GM18498 (cell line): ENCODE results near the gene IL1R2.
A peak's percentile ranks its signal among the peaks of the same experiment; 100 is the strongest.
"Not testable (repeated sequence)": the region's sequence is repeated elsewhere in the genome, so short reads cannot be mapped to it uniquely, and the experiment has no call there.

ENCODE experiments used
- ATAC-seq: cut with Tn5 transposase; IDR thresholded peaks from one replicate; pipeline ENCODE4 v1.9.1; 2021; ENCODE audit warnings: mild to moderate bottlenecking, moderate library complexity; ENCODE audit not compliant: unreplicated experiment

IL1R2 gene

GRCh38 chr2:102058293-102058833 is 66.6 kb downstream of the IL1R2 start:
- ATAC-seq: no peak

- no peak for ATAC-seq
These were observed 67.4 kb downstream of the IL1R2 start for GRCh38 chr2:102059151-102059550.

GRCh38 chr2:102060047-102060446 is 68.3 kb downstream of the IL1R2 start:
- no peak for ATAC-seq

GRCh38 chr2:102060792-102061191 is 69.0 kb downstream of the IL1R2 start:
- ATAC-seq: no peak

- no peak for ATAC-seq
These were observed 69.5 kb downstream of the IL1R2 start for GRCh38 chr2:102061286-102061699.

- ATAC-seq: no peak
These were observed 70.4 kb downstream of the IL1R2 start for GRCh38 chr2:102061962-102062795.

- no peak for ATAC-seq
These were observed 71.0 kb downstream of the IL1R2 start for GRCh38 chr2:102062802-102063201.

- ATAC-seq: no peak
These were observed 71.7 kb downstream of the IL1R2 start for GRCh38 chr2:102063487-102063911.

- ATAC-seq: peak; percentile 56
These were observed 72.3 kb downstream of the IL1R2 start for GRCh38 chr2:102063941-102064678.

GRCh38 chr2:102064679-102065674 is 73.2 kb downstream of the IL1R2 start:
- no peak for ATAC-seq

- no peak for ATAC-seq
These were observed 74.0 kb downstream of the IL1R2 start for GRCh38 chr2:102065675-102066252.

- no peak for ATAC-seq
These were observed 74.8 kb downstream of the IL1R2 start for GRCh38 chr2:102066554-102066953.

GRCh38 chr2:102068126-102068525 is 76.4 kb downstream of the IL1R2 start:
- not testable (repeated sequence) for ATAC-seq

GRCh38 chr2:102069311-102069974 is 77.7 kb downstream of the IL1R2 start:
- no peak for ATAC-seq

- ATAC-seq: no peak
These were observed 78.4 kb downstream of the IL1R2 start for GRCh38 chr2:102070058-102070642.

GRCh38 chr2:102072741-102073140 is 81.0 kb downstream of the IL1R2 start:
- no peak for ATAC-seq

- ATAC-seq: no peak
These were observed 81.5 kb downstream of the IL1R2 start for GRCh38 chr2:102073168-102073724.

GRCh38 chr2:102074152-102074783 is 82.5 kb downstream of the IL1R2 start:
- no peak for ATAC-seq

GRCh38 chr2:102075479-102075878 is 83.7 kb downstream of the IL1R2 start:
- no peak for ATAC-seq
